ENCODE data around the gene SNX25.

The SNX25 gene

DNA sequence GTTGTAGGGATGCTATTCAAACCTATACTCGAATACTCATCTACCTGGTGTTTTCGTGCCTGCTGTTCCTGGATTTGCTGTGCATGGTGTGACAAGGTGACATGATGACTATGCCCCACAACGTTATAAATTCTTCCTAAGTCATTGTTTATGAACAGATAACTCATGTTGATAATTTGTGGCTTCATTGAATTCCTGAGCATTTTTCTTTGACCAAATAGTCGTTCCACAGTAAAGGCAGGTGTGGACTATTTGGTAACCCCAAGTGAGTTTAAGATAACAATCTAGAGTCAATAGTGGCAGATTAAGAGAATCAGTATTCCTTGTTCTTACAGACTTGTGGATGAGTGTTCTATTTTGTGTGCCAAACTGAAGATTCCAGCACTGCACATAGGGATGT, 59.9 kb downstream of the SNX25 start:
- no peak for DNase-seq (ENCODE audit: low read depth)

DNA sequence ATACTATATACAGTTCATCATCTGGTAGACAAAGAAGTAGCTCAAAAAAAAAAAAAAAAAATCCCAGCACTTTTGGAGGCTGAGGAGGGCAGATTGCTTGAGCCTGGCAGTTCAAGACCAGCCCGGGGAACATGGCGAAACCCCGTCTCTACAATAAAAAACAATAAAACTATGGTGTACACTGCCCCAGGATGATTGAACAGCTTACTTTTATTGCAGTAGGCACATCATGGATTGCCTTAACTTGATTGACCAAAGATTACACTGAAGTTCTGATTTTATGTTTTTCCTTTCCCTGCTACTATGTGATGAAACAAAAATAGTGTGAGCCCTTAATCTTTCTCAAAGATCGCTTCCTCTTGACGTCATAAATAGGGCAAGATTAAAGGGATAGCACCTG, 60.6 kb downstream of the SNX25 start:
- no peak for DNase-seq (ENCODE audit: low read depth)

DNA sequence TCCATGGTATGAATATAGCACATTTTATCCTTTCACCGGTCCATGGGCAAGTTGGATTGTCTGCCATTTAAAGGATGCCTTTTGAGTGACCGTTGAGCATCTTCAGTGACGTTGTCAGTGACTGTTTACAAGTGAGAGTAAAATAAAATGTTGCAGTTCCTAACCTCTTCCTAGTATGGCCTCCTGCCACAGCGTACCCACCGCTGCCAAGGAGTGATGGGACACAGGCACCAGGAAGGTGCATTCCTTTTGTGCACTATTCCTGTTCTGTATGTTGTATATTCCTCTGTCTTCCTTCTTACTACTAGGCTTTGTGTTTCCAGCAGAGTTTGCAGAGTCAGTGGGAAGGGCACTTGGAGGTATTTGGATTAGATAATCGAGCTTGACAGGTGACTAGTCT, 61.5 kb downstream of the SNX25 start:
- no peak for DNase-seq (ENCODE audit: low read depth)

DNA sequence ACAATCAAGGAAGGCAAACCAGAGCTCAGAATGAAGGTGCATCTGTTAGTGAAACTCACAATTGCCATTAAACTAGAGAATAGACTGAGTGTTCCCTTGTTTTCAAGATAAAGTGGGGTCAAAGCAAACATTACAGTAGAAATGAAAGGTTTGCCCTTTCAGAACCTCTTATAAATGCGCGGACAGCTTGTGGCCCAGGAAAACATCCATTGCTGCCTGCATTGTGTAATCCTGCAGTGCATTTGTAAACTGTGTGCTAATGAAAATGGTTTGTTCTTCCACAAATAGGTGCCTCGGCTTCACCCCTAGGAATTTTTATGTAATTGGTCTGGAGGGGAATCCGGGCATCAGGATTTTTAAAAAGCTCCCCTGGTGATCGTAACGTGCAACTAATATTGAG, 62.8 kb downstream of the SNX25 start:
- DNase-seq (ENCODE audit: low read depth), result no peak

DNA sequence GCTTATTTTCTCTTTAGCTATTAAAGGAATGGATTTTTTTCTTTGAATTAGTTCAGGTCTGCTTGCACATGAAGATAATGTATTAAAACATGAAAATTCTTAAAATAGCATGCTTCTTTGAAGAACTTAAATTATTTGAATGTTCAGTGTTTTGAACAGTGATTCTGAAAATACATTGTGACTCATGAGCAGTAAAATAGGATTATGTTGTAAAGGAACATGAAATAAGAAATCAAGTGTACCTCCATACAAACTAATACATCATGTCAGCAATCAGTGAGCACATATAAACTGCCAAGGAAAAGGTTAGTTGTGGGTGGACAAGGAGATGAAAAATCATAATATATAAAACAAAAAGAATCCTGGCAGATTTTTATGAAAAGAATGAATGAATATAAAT, 66.1 kb downstream of the SNX25 start:
- DNase-seq (ENCODE audit: low read depth), result no peak

DNA sequence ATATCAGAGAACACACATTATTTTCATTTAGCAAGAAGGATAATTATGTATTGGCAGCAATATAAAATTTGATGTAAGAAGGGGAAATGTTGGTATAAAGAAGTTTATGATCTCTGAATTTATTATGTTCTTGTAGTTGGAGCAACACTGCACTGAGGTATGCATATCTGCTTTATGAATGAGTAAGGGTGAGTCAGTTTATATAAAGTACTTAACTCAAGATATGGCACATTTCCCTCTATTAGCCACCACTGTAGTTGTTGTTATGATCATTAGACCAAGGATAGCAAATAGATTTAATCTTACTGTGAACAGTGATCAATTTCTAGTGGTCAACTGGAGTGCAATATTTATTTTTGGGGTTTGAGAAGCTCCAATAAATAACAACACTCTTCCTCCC, 66.6 kb downstream of the SNX25 start:
- DNase-seq (ENCODE audit: low read depth), result no peak

DNA sequence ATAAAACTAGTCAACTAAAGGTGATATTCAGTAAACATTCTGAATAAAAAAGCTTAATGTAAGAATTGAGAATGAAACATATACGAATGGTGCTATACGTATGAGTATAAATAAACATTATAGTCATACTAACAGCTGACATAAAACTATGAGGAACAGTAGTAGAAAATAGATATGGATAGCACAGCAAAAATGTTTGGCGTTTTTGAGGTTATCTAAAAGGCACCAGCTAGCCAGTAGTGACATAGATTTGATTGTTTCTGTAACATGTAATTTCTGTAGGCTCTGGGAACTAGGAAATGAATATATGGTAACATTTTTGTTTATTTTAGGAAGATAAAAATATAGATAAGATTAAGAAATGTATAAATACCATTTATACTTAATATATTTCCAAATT, 69.3 kb downstream of the SNX25 start:
- no peak for DNase-seq (ENCODE audit: low read depth)

DNA sequence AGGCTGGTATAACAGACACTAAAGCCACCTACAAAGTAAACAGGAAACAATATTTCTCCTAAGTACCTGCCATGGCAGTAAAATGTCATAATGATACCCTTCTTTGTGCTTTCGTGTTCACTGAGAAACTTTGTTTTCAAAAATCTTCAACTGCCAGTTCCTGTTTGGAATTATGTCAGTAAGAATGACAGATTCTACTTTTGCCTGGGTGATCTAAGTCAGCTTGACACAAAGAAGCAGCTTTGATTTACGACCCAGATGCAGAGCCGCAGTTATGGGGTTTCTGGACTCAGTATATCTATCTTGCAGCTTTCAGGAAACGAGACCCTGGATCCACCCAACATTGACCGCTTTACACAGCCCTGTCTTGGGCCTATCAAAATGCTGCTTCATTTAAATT, 71.2 kb downstream of the SNX25 start:
- no peak for DNase-seq (ENCODE audit: low read depth)

DNA sequence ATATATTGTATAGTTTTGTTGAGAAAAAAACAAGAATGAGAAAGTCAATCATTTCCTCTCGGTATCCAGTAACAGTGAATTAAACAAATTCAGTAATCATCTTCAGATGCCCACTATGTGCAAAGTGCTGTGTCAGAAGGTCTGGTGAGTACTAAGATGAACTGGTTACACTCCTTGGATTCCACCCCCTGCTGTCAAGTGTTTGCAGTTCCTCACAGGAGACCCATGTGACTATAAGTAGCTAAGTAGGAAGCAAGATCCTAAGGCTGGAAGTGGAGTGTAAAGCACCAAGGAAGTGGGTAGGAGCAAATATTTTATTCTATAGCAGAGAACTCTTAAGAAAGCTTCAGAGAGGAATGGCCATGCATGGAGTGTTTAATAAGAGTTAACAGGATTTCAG, 73.6 kb downstream of the SNX25 start:
- no peak for DNase-seq (ENCODE audit: low read depth)

DNA sequence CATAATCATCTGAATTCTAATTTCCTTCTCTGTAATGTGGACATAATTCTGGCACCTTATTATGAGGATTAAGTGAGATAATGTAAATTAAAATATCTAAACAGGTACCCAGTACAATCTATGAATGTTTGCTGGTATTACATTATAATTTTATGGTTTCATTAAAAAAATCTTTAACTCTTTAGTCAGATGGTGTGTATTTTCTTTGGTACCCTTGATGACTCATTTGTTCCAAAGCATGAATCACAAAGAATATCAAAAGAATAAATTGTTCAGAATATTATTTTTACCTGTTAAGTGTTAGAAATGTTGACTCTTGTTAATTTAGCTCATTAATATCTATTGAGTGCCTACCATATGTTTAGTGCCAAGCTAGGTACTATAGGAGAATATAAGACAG, 74.3 kb downstream of the SNX25 start:
- DNase-seq (ENCODE audit: low read depth), result no peak

DNA sequence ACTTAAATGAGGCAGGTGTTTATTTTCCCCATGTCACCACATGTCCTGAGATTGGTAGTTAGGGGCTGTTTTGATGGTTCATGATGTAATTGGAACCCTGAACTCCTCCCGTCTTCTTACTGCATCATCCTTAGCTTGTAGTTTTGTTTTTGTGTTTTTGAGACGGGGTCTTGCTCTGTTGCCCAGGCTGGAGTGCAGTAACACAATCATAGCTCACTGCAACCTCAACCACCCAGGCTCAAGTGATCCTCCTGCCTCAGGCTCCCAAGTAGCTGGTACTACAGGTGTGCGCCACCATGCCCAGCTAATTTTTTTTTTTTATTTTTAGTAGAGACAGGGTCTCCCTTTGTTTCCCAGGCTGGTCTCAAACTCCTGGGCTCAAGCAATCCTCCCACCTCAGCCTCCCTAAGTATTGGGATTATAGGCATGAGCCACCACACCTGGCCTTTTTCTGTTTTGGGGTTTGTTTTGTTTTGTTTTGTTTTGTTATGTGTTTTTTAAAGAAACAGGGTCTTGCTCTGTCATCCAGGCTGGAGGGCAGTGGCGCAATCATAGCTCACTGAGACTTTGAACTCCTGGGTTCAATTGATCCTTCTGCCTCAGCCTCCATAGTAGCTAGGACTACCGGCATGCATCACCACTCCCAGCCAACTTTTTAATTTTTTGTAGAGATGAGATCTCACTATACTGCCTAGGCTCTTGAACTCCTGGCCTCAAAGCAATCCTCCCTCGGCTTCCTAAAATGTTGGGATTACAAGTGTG, 76.4 kb downstream of the SNX25 start:
- DNase-seq (ENCODE audit: low read depth), result no peak

DNA sequence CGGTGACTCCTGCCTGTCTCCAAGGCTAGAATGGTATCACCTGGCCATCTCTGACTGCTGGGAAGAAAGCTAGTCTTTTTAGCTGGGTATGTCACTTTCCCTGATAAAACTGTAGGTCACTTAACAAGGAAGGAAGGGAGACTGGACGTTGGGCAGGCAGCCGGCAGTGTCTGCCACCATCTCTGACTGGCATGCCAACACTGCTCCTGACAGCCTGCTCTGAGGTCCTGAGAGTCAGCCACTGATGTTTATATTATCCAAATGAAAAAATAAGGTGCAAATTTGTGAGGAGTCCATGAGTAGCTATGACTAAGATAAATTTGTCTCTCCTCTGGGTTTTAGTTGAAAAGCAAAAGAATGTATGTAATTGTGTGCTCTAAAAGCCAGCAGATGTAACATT, 77.2 kb downstream of the SNX25 start:
- DNase-seq (ENCODE audit: low read depth), result no peak

DNA sequence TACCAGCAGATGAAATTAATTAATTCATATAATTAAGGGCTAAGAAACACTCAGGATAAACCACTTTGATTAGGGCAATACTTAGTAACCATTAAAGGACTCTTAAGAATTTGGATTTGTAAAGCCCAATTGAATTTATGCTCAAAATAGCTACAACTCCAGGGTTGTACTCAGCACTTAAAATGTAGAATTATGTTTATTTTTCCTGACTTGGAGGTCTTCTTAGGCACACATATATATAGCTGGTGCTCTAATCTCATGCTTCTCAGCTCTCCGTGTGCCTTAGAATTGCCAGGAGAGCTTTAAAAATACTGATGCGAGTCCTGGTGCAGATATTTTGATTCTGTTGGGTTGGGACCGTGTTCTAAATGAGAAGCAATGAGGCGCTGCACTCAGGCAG, 77.6 kb downstream of the SNX25 start:
- no peak for DNase-seq (ENCODE audit: low read depth)

DNA sequence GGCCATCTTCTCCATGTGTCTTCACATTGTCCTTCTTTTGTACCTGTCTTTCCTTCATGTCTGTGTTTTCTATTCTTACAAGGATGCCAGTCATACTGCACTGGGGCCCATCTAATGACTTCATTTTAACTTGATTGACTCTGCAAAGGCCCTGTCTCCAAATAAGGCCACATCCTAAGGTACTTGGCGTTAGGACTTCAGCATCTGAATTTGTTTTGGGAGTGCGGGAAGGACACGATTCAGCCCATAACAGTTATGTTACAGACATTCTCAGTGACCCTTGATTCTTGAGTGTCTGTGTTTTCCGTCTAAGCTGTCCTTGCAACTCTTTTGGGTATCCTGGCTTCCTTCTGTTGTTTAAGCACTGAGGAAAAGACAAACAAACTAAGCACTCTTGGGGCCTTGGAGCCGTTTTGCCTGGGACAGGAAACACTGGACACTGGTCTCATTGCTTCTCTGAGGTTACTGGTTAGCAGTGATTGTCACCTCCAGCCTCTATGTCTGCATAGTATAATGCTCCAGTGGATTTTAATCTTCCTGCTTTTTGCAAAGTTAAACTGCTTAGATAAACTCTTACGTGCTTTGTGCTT, 80.7 kb downstream of the SNX25 start:
- DNase-seq (ENCODE audit: low read depth), result no peak

DNA sequence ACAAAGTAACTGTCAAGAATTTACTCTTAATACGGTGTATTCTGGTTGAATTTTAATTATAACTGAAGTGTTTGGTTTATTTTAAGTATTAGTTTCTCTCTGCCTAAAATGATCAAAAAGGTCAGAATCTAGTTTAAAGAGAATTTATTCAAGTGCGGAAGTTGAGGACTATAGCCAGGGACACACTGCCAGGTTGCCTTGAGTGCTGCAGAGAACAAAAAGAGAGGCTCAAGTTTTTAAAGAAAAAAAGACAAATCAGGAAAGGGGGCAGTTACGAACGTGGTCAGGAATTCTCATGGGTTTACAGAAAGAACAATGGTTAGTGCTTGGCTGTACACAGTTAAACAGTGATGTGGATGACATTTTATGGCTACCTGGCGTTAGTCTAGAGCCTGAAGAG, 81.3 kb downstream of the SNX25 start:
- DNase-seq (ENCODE audit: low read depth), result no peak

DNA sequence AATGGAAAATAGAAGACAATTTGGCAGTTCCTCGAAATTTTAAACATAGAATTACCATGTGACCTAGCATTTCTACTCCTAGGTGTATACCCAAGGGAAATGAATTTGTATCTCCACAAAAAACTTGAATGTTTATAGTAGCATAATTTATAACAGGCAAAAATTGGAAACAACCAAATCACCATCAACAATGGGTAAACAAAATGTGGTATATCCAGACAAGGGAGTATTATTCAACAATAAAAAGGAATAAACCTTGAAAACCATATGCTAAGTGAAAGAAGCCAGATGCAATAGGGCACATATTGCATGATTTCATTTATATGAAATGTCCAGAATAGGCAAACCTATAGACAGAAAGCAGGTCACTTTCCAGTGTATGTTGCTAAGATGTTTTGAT, 83.8 kb downstream of the SNX25 start:
- no peak for DNase-seq (ENCODE audit: low read depth)

DNA sequence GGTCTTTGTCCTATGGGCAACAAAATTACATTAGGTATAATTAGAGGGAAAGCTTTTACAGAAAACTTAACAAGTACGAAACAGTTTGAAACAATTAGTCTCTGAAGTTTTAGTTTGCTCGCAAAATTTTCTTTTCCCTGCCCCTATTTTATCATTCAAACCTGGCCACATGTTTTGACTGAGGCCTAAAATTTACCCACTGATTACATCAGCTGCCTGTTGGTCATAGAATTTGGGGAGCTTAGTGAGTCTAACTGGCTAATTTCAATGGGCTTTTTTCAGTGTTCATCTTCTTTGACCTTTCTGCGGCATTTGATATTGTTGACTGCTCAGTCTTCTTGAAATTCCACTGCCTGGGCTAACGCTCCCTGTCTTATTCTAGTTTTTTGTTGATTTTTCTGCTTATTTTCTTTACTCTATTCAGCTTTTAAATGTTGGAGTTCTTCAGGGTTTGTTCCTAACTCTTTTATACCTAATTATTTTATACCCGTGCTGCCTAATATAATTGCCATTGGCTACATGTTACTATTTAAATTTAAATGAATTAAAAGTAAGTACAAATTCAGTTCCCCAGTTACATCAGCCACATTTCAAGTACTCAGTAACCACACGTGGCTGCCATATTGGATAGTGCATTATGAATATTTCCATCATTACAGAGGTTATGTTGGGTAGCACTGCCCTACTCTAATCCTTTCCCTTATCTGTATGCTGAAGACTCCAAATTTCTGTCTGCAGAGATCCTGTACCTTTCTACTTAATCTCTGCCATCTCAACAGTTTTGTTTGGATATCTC, 87.5 kb downstream of the SNX25 start:
- no peak for DNase-seq (ENCODE audit: low read depth)

DNA sequence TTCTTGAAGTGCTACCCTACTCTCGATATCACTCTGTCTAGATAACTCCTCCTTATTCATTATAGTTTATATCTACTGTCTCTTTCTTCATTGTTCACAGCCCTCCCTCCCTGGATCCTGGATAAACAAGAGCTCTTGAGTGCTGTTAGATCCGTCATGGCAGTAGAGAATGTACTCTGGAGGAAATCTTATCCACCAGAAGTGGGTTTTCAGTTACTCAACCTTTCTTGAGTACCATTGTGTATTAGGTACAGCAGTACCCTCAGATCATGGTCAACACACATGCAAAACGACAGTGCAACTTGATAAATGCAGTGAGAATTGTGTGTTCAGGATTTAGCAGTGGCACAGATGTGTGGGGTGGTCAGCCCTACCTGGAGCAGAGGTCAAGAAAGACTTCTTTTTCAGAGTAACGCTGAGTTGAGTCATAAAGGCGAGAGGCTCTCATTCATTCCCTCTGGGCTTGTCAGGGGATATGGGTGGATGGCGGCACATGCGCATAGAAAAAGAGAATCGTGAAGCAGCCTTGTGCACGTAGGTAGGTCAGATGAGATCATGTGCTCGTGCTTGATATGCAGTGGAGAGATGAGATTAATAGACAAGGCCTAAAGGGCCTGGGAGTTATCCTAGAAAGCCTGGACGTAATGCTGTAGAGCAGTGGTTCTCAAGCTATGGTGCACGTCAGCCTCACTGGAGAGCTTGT, 89.5 kb downstream of the SNX25 start:
- no peak for DNase-seq (ENCODE audit: low read depth)

DNA sequence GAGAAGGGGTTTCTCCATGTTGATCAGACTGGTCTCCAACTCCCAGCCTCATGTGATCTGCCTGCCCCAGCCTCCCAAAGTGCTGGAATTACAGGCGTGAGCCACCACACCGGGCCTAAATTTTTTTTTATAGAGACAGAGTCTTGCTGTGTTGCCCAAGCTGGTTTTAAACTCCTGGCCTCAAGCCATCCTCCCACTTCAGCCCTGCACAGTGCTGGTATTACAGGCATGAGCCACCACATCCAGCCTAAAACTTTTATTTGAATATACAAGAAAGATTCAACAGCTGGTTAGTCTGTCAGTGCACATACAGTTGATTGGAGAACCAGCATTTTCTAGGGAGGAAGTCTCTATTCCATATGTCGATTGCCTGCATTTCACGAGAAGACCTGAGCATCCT, 95.1 kb downstream of the SNX25 start:
- DNase-seq (ENCODE audit: low read depth), result no peak

DNA sequence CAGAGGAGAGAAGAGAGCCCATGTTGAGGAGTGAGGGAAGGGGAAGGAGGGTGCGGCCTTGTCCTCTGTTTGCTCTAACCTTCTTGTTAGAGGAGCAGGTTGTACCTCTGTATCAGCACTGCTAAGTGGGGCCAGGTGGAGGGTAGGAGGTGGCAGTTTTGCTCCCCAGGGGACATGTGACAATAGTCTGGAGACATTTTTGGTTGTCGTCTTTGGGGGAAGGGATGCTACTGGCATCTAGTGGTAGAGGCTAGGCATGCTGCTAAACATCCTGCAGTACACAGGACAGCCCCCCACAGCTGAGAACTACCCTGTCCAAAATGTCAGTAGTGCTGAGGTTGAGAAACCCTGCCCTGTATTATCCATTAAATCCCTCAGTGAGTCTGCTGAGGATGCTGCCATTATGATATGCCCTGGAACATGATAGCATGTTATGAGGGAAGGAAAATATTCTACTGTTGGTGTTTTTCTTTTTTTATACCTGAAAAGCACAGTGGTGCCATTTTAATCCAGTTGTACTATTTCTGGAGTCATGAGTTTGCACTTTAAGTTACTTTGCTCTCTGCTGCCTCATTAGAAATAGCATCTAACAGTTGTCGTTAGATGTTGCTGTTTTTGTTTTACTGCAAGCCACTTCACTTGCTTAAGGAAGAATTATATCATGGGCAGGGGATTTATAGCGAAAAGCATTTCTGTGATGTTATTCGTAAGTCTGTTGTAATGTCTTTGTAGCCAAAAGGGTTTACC, 95.7 kb downstream of the SNX25 start:
- no peak for DNase-seq (ENCODE audit: low read depth)

DNA sequence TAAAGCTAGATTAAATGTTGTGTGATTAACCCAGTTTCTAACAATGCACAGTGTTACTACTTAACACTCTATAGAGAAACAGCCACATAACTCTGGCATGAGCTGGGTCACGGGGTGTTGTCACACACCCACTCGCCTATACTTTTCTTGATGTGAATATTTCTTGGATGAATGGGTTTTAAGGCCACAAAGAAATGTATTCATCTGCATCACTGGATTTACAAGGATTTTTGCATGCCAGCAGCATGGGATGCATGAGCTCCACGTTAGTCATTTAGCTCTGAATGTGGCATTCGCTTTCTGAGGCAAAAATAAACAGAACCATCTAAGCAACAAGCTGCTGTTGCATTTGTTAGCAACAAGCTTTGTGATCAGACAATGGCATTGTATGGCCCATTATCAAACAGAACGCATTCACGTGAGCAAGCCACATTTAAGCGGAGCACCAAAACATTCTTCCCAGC, 96.6 kb downstream of the SNX25 start:
- no peak for DNase-seq (ENCODE audit: low read depth)

Data from stimulated activated CD8-positive, alpha-beta memory T cell treated with anti-CD3 and anti-CD28 coated beads, Interleukin-15, amount 100 ng/mL, for 1 hour (primary cell).